ENCODE results near the gene HPX.

Gene HPX

GRCh38 chr11:6458352-6459098 lies 17.7 kb upstream of the HPX start:
- DNase-seq = no peak

GRCh38 chr11:6457581-6458320 lies 17.0 kb upstream of the HPX start:
- DNase-seq = no peak

DNA sequence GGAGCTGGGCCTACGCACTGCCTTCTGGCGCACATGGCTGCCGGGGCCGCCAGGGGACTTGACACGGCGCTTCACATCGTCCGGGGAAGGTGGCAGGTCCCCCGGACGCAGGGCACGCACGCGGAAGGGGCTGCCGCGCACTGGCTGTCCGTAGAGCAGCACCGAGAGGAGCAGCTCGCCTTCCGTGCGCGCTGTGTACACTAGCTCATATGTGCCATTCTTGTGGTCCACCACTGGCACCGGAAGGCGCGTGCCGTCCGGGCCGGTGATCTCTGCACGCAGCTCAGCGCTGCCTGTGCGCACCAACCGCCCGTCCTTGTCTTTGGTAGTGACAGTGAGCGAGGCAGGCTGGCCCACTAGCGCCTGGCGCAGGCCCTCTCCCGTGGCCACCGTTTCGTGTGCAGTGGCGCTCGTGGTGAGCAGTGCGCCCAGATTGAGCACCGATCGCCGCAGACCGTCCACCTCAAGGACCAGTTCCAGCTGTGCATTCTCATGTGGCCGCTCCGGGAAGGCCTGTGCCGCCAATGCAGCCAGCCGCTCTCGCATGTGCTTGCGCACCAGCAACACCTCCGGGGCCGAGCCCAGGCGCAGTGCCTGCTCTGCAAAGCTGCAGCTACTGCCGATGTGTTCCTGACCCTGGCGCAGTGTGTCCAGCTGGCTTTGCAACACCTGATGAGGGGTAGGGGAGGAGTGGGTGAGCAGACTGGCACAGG lies 15.7 kb upstream of the HPX start:
- DNase-seq = no peak

- no peak for DNase-seq
These were observed 14.3 kb upstream of the HPX start for GRCh38 chr11:6455070-6455469.

- no peak for DNase-seq
These were observed 12.4 kb upstream of the HPX start for GRCh38 chr11:6453152-6453551.

GRCh38 chr11:6452219-6452618 lies 11.4 kb upstream of the HPX start:
- DNase-seq = no peak

GRCh38 chr11:6448574-6448973 lies 7.8 kb upstream of the HPX start:
- no peak for DNase-seq

DNA sequence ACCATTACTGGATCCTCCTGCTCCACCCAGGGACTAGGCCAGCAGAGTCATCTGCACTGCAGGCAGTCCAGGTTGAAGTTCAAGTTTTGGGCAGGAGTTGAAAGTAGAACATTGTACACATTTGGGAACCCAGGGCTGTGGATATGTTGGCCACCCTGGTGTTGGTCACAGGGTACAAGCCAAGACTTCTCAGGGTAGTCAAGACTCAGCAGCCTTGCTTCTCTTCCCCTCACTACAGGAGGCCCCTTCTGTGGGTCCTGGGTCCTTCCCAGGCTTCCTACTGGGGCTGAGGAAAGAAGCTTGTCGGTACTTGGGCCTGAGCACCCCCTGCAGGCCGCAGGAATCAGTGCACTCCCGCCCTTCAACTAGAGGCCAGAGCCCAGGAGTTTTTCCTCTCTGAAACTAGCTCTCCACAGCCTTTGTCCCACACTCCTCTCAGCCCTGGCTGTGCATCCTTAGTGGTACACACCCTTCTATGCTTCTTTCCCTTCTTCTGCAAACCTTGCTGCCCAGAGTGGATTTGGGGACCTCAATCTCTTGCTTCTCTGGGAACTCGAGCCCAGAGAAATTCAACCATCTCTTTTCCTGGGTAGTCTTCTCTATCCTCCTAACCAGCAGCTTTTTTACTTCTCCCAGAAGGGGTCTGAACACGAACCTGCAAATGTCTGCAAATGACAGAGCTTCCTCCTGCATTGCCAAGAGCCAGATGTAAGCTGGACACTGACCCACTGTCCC lies 2.6 kb upstream of the HPX start:
- DNase-seq = peak; percentile 64

GRCh38 chr11:6442441-6442840 lies 1.7 kb upstream of the HPX start:
- no peak for DNase-seq

GRCh38 chr11:6438979-6439571 lies 1.7 kb downstream of the HPX start:
- DNase-seq = peak; percentile 51

GRCh38 chr11:6437993-6438392 lies 2.8 kb downstream of the HPX start:
- peak; percentile 21 for DNase-seq

DNA sequence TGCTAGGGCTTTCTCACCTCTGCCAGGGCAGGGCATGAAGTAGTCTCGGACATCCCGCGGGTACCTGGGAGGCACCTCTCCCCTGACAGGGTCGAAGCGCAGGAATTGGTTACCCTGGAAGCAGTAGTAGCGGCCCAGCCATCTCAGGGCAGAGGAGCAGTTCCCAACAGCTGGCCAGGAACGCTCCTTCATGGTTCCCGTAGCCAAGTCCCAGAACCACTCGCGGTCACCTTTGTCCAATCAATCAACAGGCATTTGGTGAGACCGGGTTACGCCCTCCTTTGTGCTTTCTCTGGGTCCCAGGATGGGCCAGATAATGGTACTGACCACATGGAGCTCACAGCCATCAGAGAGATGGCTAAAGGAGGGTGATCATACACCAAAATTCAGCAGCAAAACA lies 3.4 kb downstream of the HPX start:
- no peak for DNase-seq

- no peak for DNase-seq
These were observed 6.7 kb downstream of the HPX start for GRCh38 chr11:6433998-6434660.

DNA sequence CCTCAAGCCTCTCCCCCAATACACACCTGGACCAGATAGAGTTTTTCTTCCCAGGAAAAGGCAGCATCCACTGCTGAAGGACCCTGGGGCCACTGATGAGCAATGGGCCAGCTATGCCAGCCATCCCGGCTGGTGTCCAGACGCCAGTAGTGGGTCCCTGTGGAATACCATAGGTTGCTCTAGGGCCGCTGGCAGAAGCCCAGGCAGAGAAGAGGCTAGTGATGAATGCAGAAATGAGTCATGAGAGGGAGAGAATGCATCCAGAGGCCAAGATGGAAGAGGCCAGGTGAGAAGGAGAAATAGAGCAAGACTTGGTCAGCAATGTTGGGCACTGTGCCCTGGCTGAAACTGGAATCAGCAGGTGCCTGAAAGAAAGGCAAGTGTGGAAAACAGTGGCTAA lies 8.9 kb downstream of the HPX start:
- no peak for DNase-seq

DNA sequence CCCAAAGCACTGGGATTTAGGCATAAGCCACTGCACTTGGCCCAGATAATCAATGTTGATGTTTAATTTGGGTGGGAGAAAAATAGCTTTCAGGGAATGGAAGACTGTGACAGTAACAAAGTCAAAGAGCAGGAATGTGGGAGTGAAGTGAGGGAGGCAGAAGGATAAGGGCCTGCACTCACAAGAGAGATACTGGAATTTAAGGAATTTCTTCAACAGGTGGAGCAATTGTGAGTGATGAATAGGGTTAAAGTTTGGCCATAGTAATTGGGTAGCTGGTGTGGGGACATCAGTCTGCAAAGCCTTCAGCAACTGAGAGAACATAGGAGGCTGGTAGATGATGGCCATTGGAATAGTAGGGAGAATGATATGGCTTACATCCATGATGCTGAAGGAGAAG lies 13.3 kb downstream of the HPX start:
- DNase-seq = no peak

- DNase-seq = no peak
These were observed 20.1 kb downstream of the HPX start for GRCh38 chr11:6420677-6421076.

DNA sequence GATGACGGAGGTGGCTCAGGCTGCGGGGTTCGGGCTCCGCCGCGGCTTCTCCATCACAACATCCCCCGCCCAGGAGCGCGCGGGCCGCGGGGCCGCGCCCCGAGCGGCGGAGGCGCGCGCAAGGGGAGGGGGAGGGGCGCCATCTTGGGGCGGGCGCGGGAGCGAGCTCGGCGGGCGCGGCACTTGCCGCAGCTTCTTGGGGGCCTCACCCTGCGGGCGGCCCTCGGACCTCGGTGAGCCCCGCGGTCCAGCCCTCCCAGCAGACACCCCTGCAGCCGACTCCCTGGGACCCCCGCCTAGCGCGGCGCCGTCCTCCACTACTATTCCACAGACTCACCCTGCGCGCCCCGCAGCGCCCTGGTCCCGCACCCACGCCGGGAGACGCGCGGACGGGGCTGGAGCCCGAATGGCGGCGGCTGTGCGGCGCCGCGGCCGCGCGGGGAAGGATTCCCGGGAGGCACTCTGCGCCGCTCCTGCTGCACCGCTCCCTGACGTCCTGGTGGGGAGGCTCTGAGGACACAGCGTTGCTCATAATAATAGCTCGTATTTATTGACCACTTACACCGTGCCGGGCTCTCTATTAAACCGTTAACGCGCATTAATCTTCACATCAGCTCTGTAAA lies 21.7 kb downstream of the HPX start, which contains the start of gene APBB1:
Gene APBB1, minus strand, starts transcription at position 86 of the 623 bp plus-strand sequence. CDS start 7,747 bp downstream, outside the sequence.
- peak; percentile 82 for DNase-seq

- DNase-seq = no peak
These were observed 22.2 kb downstream of the HPX start for GRCh38 chr11:6418557-6419008.

DNA sequence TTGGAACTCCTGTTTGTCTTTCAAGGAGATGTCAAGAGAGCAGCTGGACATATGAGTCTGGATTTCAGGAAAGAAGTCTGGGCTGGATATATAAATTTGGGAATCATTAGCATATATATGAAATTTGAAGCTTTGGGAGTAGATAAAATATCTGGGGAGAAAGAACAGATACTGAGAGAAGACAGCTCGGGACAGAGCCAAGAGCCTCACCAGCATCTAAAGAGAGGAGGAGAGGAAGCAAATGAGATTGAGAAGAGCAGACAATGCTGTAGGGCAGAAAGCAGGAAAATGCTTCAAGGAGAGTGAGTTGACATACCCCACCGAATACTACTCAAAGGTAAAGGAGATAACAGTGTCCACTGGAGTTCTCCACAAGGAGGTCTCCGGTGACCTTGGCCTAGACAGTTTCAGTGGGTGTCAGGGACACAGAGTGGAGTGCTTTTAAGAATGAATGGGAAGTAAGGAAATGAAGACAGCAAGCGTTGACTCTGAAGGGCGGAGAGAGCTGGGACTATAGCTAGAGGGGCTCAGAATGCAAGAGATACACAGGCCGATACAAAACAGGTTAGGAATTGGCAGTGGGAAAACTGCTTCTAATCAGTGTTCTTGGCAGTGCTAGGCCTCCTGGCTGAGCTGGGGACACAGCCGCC lies 22.8 kb downstream of the HPX start:
- peak; percentile 23 for DNase-seq

- no peak for DNase-seq
These were observed 25.0 kb downstream of the HPX start for GRCh38 chr11:6415797-6416196.

DNA sequence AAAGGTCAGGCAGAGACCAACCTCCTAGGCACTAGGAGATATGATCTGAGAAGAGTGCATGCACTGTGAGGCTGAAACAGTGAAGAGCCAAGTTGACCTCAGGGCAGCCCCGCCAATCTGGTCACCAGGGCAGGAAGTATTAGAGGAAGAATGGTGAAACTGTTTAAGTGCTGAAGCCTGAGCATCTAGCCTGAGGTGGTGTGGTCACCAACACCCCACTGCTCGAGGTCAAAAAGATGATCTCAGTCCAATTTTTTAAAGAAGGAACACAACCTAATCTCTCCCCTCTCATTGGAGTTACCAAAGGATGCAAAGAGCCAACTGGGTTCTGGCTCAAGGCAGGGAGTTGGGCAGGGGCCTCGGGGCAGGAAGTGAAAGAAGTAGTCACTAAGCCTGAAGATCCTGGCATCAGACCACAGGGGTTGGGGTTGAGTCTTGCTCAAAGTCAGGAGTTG lies 25.9 kb downstream of the HPX start:
- DNase-seq = peak; percentile 16

All from CD4-positive, alpha-beta T cell treated with Interleukin-10 for 1 hour (primary cell).